GM12873 (cell line): ENCODE data around the gene COQ3.

Experiments
- CTCF ChIP-seq: IDR thresholded peaks from 2 replicates; pipeline ENCODE4 v1.5.1; 2012; ENCODE audit warnings: low read depth, mild to moderate bottlenecking, moderate library complexity, low read length, control low read depth; ENCODE audit not compliant: insufficient read depth; ENCODE audit errors: missing control alignments

COQ3 gene

DNA sequence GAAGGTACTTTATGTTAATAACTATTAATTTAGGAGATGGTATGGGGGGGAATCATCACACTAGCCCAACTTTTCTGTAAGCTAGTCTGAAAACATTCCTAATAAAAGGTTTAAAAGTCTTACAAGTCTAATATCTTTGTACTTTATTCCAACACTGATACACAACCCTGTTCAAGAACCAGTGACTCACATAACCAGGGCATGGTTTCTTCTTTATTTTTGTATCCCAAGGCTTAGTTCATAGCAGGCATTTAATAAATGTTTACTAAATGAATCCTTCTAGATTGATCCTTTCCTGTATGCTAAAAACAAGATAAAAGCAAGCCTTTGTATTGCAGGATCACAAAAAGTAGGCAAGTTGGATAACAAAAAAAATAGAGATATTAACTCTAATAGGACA is 21.5 kb upstream of the COQ3 start:
- TF ChIP-seq CTCF: no peak

DNA sequence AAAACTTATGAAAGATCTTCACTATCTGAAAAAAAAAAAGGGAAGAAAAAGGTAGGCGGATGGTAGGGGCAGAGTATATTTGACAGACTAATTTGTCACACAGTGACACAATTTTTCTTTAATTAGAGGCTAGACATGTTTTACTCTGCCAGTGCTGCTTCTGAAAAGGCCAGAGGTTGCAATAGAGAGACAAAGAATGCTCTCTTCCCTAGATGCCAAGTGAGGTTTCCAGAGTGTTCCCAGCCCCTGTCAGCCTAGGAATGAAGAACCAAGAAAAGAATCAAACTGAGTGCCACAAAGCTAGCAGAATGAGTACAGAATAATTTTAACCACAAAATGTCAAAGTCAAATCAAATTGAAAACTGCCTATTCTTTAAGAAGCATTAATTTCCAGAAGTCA is 18.1 kb upstream of the COQ3 start:
- no peak for TF ChIP-seq CTCF

DNA sequence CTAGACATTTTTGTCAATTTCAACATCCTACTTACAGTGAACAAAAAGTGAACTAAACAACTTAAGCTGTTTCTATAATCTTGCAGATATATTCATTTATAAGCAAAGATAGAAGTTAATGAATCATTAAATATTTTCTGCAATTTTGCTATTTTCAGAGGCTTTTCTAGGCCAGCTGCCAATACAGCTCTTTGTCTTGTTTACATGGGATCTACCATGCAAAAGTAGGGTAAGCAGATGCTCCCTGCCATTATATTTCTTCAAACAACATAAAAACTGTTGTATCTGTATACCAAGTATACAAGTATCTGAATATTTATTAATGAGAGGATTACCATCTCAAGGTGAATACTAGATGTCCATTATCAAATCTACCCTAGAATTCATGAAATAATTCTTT is 15.7 kb upstream of the COQ3 start:
- no peak for TF ChIP-seq CTCF

GRCh38 chr6:99407076-99407475 is 13.1 kb upstream of the COQ3 start:
- no peak for TF ChIP-seq CTCF

GRCh38 chr6:99402448-99402847 is 8.5 kb upstream of the COQ3 start:
- TF ChIP-seq CTCF: no peak

- no peak for TF ChIP-seq CTCF
Measured at GRCh38 chr6:99397287-99397686, 3.3 kb upstream of the COQ3 start.

DNA sequence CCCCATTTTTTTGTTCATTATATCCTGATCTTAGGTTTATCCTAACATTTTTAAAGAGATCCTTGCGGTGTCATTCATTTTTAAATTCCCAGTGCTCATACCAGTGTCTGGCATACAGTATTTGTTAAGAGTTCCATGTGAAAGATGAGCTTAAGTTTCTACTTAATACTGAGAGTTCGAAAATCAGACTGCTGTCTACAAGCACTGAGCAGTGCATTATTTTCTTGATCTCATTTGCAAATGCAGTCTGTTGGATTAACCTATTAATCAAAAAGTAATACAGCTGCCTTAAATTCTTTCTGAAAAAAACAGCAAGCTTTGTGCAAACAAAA is 663 bp downstream of the COQ3 start:
- no peak for TF ChIP-seq CTCF

DNA sequence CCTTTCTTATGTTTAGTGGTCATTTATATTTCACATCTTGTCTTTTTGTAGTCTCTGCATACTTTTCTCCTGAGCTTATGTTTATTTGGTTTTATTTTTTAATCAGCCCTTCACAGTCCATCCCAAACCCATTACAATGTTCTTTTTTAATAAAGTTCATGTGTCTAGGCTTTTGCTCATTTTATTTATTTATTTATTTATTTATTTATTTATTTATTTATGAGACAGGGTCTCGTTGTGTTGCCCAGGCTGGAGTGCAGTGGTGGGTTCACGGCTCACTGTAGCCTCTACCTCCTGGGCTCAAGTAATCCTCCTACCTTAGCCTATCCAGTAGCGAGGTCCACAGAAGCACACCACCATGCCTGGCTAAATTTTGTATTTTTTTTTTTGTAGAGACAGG is 3.1 kb downstream of the COQ3 start:
- TF ChIP-seq CTCF: no peak
